ENCODE results near the gene PGS1.

The PGS1 gene

GRCh38 chr17:78409191-78409928 is 30.9 kb downstream of the PGS1 start:
- DNase-seq = peak in 1 of 2 experiments; percentile 41

- DNase-seq = no peak
These were observed 32.9 kb downstream of the PGS1 start for GRCh38 chr17:78411241-78411857.

- DNase-seq = peak in 1 of 2 experiments; percentile 14
These were observed 34.0 kb downstream of the PGS1 start for GRCh38 chr17:78412403-78412802.

- DNase-seq = no peak
These were observed 36.0 kb downstream of the PGS1 start for GRCh38 chr17:78414178-78415162.

- no peak for DNase-seq
These were observed 37.6 kb downstream of the PGS1 start for GRCh38 chr17:78415821-78416711.

GRCh38 chr17:78416791-78417530 is 38.5 kb downstream of the PGS1 start:
- DNase-seq = no peak

GRCh38 chr17:78417531-78417909 is 39.1 kb downstream of the PGS1 start:
- no peak for DNase-seq

GRCh38 chr17:78418326-78419026 is 40.0 kb downstream of the PGS1 start:
- no peak for DNase-seq

- DNase-seq = no peak
These were observed 41.7 kb downstream of the PGS1 start for GRCh38 chr17:78419970-78420815.

GRCh38 chr17:78421084-78421533 is 42.7 kb downstream of the PGS1 start:
- no peak for DNase-seq

- DNase-seq = peak; percentile 23 to 73
These were observed 43.3 kb downstream of the PGS1 start for GRCh38 chr17:78421534-78422266.

GRCh38 chr17:78422267-78422605 is 43.8 kb downstream of the PGS1 start:
- no peak for DNase-seq

- DNase-seq = no peak
These were observed 44.6 kb downstream of the PGS1 start for GRCh38 chr17:78422872-78423588.

GRCh38 chr17:78423961-78424675 is 45.7 kb downstream of the PGS1 start:
- DNase-seq = no peak

- DNase-seq = no peak
These were observed 47.0 kb downstream of the PGS1 start for GRCh38 chr17:78425429-78425828.

- DNase-seq = no peak
These were observed 47.9 kb downstream of the PGS1 start for GRCh38 chr17:78426293-78426879.

GRCh38 chr17:78427140-78427539 is 48.7 kb downstream of the PGS1 start:
- no peak for DNase-seq
